IMR-90 (cell line): ENCODE measurements around the gene NEURL2. TPM values are rescaled to one million over a fixed set of nuclear protein-coding genes. Genes with fewer than 3 reads are reported as not detected.

Experiments used
- ATAC-seq: fragments of 200-7000 bp; cut with Tn5 transposase; 2 replicates; pipeline ENCODE4 v1.9.1; 2020; ENCODE audit warnings: low read depth, mild to moderate bottlenecking, moderate library complexity
- BruUV-seq: library from RNA; stranded (reverse); fragments of 400-500 nt; replicated peaks from 2 replicates; lab custom pipeline; 2021; lab: Mats Ljungman, UMichigan
- CTCF ChIA-PET: fragments of 300-600 bp; formaldehyde crosslinking; extraction: SDS; loops from one replicate; lab custom pipeline; 2021; ENCODE audit warnings: antibody characterized with exemption; lab: Yijun Ruan, JAX
- POLR2A ChIA-PET: fragments of 300-600 bp; sonication (Branson Sonifier 250); formaldehyde crosslinking; loops from one replicate; lab custom pipeline; 2022; ENCODE audit warnings: antibody characterized with exemption; ENCODE audit not compliant: unreplicated experiment; lab: Charles Lee
- DNase-seq: peaks from one replicate; pipeline ENCODE4 v3.0.0; 2013
- H2AFZ ChIP-seq: replicated peaks from 2 replicates; pipeline ENCODE3; 2013; ENCODE audit warnings: low read length, mild to moderate bottlenecking; ENCODE audit not compliant: poor library complexity
- H2AK5ac ChIP-seq: 2 replicates; pipeline ENCODE4 v1.6.1; 2013; ENCODE audit warnings: low read depth, low read length, inconsistent platforms
- H2AK9ac ChIP-seq: replicated peaks from 2 replicates; pipeline ENCODE3; 2013; ENCODE audit warnings: mild to moderate bottlenecking, low read depth, low read length, moderate library complexity; ENCODE audit not compliant: poor library complexity
- H2BK120ac ChIP-seq: 2 replicates; pipeline ENCODE4 v1.6.1; 2013; ENCODE audit warnings: low read depth, low read length, inconsistent platforms
- H2BK15ac ChIP-seq: 3 replicates; pipeline ENCODE4 v1.6.1; 2013; ENCODE audit warnings: low read depth, low read length, inconsistent platforms
- H2BK20ac ChIP-seq: 2 replicates; pipeline ENCODE4 v1.6.1; 2013; ENCODE audit warnings: low read depth, mild to moderate bottlenecking, inconsistent platforms, low read length, moderate library complexity
- H2BK5ac ChIP-seq: 2 replicates; pipeline ENCODE4 v1.6.1; 2013; ENCODE audit warnings: mild to moderate bottlenecking, low read depth, low read length, inconsistent platforms; ENCODE audit not compliant: poor library complexity, severe bottlenecking
- H3K14ac ChIP-seq: replicated peaks from 2 replicates; pipeline ENCODE4 v1.6.1; 2013; ENCODE audit warnings: low read depth, low read length, inconsistent platforms
- H3K18ac ChIP-seq: 2 replicates; pipeline ENCODE4 v1.6.1; 2013; ENCODE audit warnings: low read depth, low read length, control low read depth
- H3K23ac ChIP-seq: 2 replicates; pipeline ENCODE4 v1.6.1; 2013; ENCODE audit warnings: low read depth, low read length, inconsistent platforms
- H3K27ac ChIP-seq: 2 replicates; pipeline ENCODE4 v1.5.1; 2013; ENCODE audit warnings: mild to moderate bottlenecking, control low read depth, low read length; ENCODE audit not compliant: insufficient read depth
- H3K27me3 ChIP-seq: 2 replicates; pipeline ENCODE4 v1.6.1; 2013; ENCODE audit warnings: low read length; ENCODE audit not compliant: control insufficient read depth, insufficient read depth
- H3K36me3 ChIP-seq: 2 replicates; pipeline ENCODE4 v1.6.1; 2013; ENCODE audit warnings: low read length, mixed read lengths; ENCODE audit not compliant: control insufficient read depth, insufficient read depth
- H3K4ac ChIP-seq: 2 replicates; pipeline ENCODE4 v1.6.1; 2013; ENCODE audit warnings: low read depth, low read length, inconsistent platforms
- H3K4me1 ChIP-seq: 2 replicates; pipeline ENCODE4 v1.6.1; 2013; ENCODE audit warnings: low read length, mixed read lengths; ENCODE audit not compliant: control insufficient read depth, insufficient read depth
- H3K4me2 ChIP-seq: 2 replicates; pipeline ENCODE4 v1.6.1; 2013; ENCODE audit warnings: low read depth, mild to moderate bottlenecking, control low read depth, low read length, moderate library complexity
- H3K4me3 ChIP-seq: 2 replicates; pipeline ENCODE4 v1.5.1; 2013; ENCODE audit warnings: low read depth, mild to moderate bottlenecking, control low read depth, low read length, moderate library complexity; ENCODE audit not compliant: insufficient read depth
- H3K56ac ChIP-seq: 2 replicates; pipeline ENCODE4 v1.6.1; 2013; ENCODE audit warnings: low read length, inconsistent platforms; ENCODE audit not compliant: insufficient read depth; ENCODE audit errors: extremely low read depth
- H3K79me1 ChIP-seq, 2 experiments: 2 replicates each; pipeline ENCODE4 v1.6.1; 2013; ENCODE audit warnings: low read length in 2 of 2, inconsistent platforms in 1 of 2, low read depth in 1 of 2
- H3K9ac ChIP-seq: 2 replicates; pipeline ENCODE4 v1.6.1; 2013; ENCODE audit warnings: low read depth, low read length, control low read depth
- H3K9me1 ChIP-seq: 2 replicates; pipeline ENCODE4 v1.6.1; 2013; ENCODE audit warnings: low read length, inconsistent platforms; ENCODE audit not compliant: insufficient read depth
- H3K9me3 ChIP-seq: 2 replicates; pipeline ENCODE4 v1.6.1; 2013; ENCODE audit warnings: low read length; ENCODE audit not compliant: control insufficient read depth, insufficient read depth
- H4K20me1 ChIP-seq: 2 replicates; pipeline ENCODE4 v1.6.1; 2013; ENCODE audit warnings: low read length, inconsistent platforms; ENCODE audit not compliant: insufficient read depth
- H4K5ac ChIP-seq: 2 replicates; pipeline ENCODE4 v1.6.1; 2013; ENCODE audit warnings: mild to moderate bottlenecking, low read depth, low read length, control low read depth
- H4K8ac ChIP-seq, 2 experiments: 2 replicates each; pipeline ENCODE4 v1.6.1; 2013; ENCODE audit warnings: low read depth in 2 of 2, low read length in 2 of 2, control low read depth in 1 of 2, inconsistent platforms in 1 of 2
- H4K91ac ChIP-seq: 2 replicates; pipeline ENCODE4 v1.6.1; 2013; ENCODE audit warnings: low read depth, low read length, inconsistent platforms; ENCODE audit not compliant: insufficient read depth
- BHLHE40 ChIP-seq: fragments of 150-350 bp; IDR thresholded peaks from 2 replicates; pipeline ENCODE4 v1.6.1; 2016; ENCODE audit warnings: mild to moderate bottlenecking, low read depth, low read length
- NFE2L2 ChIP-seq: fragments of 150-350 bp; IDR thresholded peaks from 2 replicates; pipeline ENCODE4 v1.6.1; 2016; ENCODE audit warnings: low read depth, mild to moderate bottlenecking, low read length
- POLR2A ChIP-seq: IDR thresholded peaks from 2 replicates; pipeline ENCODE4 v1.6.1; 2012; ENCODE audit warnings: mild to moderate bottlenecking, low read depth, low read length
- RFX5 ChIP-seq: IDR thresholded peaks from 2 replicates; pipeline ENCODE4 v1.8.0; 2012; ENCODE audit warnings: low read depth, mild to moderate bottlenecking, low read length, moderate library complexity
- SMC3 ChIP-seq: fragments of 150-350 bp; IDR thresholded peaks from 2 replicates; pipeline ENCODE4 v1.6.1; 2016; ENCODE audit warnings: low read depth, mild to moderate bottlenecking, antibody characterized with exemption, low read length, moderate library complexity
- WGBS, 2 experiments: methylation state at CpG; one replicate each; pipeline versions ENCODE4 v1.1.5 to v1.1.7; 2013; ENCODE audit warnings: missing lambda C conversion rate in 2 of 2; ENCODE audit not compliant: insufficient read length in 1 of 2; ENCODE audit errors: extremely low coverage in 2 of 2; 5-methylcytosine and 5-hydroxymethylcytosine counted together
- dilution Hi-C: fragments of 300-500 bp; cut with HindIII; formaldehyde crosslinking; loops from one replicate; pipeline ENCODE4 v1.14.3; 2018; ENCODE audit warnings: low sequenced_read_pairs; ENCODE audit not compliant: unreplicated experiment
- in situ Hi-C: fragments of 300-500 bp; cut with MboI; formaldehyde crosslinking; loops from 3 replicates; pipeline ENCODE4 v1.14.3; 2019; ENCODE audit warnings: low sequenced_read_pairs, inconsistent platforms, mixed read lengths
- intact Hi-C: fragments of 100-400 bp; cut with micrococcal nuclease; formaldehyde crosslinking; loops from 2 replicates; pipeline ENCODE4 v1.10.0; 2022
- polyA plus RNA-seq, 3 experiments: library from polyadenylated mRNA; depleted of rRNA; stranded (reverse); fragments of >200 nt; gene quantifications; 2 replicates each; pipeline ENCODE4 v1.2.3, GENCODE V29; 2012; ENCODE audit warnings: low replicate concordance in 1 of 3
- total RNA-seq: library from RNA; depleted of rRNA; stranded (reverse); fragments of >200 nt; gene quantifications from 2 replicates; pipeline ENCODE4 v1.2.3, GENCODE V29; 2012
- TF ChIP-seq, protein P1 (sequence below): fragments of 150-350 bp; IDR thresholded peaks from 2 replicates; pipeline ENCODE4 v1.6.1; 2016; ENCODE audit warnings: low read depth, mild to moderate bottlenecking, low read length, moderate library complexity, borderline replicate concordance

NEURL2 gene
- total and polyA plus RNA-seq, 2 of the 4 experiments (the other 2 are of a cell fraction) = 1.1 to 2.5 TPM

DNA sequence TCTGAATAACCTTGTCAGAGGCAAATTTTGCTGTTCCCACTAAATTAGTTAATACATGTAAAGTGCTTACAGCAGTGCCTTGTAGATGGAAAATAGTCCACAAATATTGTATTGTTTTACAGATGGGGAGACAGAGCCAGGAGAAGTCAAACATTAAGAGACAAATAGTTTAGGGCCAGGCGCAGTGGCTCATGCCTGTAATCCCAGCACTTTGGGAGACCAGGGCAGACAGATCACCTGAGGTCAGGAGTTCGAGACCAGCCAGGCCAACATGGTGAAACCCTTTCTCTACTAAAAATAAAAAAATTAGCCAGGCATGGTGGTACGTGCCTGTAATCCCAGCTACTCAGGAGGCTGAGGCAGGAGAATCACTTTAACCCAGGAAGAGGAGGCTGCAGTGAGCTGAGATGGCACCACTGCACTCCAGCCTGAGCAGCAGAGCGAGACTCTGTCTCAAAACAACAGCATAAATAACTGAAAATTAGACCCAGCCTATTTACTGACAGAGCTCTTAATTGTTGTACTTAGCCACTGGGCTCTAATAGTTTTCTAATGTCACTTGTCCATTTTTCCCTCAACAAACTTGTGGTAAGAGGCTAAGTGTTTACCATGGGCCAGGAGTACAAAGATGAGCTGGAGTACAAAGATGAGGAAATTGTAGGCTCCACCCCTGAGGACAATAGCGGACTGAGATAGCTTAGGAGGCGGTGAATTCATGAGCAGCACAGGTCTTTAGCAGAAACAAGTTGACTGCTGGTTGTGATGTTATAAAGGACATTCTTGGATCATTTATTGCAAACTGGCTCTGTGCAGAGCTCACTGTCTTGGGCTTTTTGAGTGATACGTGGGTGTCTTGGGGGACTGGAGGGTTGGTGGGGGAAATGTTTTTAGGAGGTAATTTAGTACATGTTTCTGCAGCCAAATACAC, 27.2 kb downstream of the NEURL2 start:
- no peak overlapping the region for H3K23ac ChIP-seq
- H2BK15ac ChIP-seq = no peak overlapping the region
- no peak overlapping the region for H3K27ac ChIP-seq
- peaks cover 4% of the 10 kb centered on the region; the same call in 1 of the 2 replicates for H3K4me1 ChIP-seq
- TF ChIP-seq RFX5 (no peak), BHLHE40 (no peak), NFE2L2 (no peak), POLR2A (no peak), SMC3 (no peak)
- TF ChIP-seq, protein P1, sequence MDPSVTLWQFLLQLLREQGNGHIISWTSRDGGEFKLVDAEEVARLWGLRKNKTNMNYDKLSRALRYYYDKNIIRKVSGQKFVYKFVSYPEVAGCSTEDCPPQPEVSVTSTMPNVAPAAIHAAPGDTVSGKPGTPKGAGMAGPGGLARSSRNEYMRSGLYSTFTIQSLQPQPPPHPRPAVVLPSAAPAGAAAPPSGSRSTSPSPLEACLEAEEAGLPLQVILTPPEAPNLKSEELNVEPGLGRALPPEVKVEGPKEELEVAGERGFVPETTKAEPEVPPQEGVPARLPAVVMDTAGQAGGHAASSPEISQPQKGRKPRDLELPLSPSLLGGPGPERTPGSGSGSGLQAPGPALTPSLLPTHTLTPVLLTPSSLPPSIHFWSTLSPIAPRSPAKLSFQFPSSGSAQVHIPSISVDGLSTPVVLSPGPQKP = no peak
- no peak overlapping the region for H2AFZ ChIP-seq
- intact Hi-C loops = no loop called here
- H3K56ac ChIP-seq = no peak overlapping the region
- H4K5ac ChIP-seq = no peak overlapping the region
- POLR2A ChIA-PET = no interaction called here
- H3K9ac ChIP-seq = no peak overlapping the region
- no peaks in the 10 kb centered on the region; the same call in 1 of the 2 replicates for H4K20me1 ChIP-seq
- H3K14ac ChIP-seq = no peak overlapping the region
- no peak overlapping the region for H3K4me3 ChIP-seq
- H3K18ac ChIP-seq = no peak overlapping the region
- no peak overlapping the region; the same call in 1 of the 2 replicates for H4K91ac ChIP-seq
- 80% methylated on average over 1 of the region's 7 CpGs; no CpG with 5 or more reads in 1 of the 2 experiments for WGBS, 2 experiments
- CTCF ChIA-PET = no interaction called here
- no peak overlapping the region for H2AK5ac ChIP-seq
- no peak overlapping the region for H2BK120ac ChIP-seq
- H3K4ac ChIP-seq = no peak overlapping the region
- no peaks in the 10 kb centered on the region; the same call in 1 of the 2 replicates for H3K9me1 ChIP-seq
- H3K27me3 ChIP-seq = no peaks in the 10 kb centered on the region
- no peak overlapping the region for H2AK9ac ChIP-seq
- H3K79me1 ChIP-seq = peaks cover 16 to 24% of the 10 kb centered on the region in 2 experiments
- in situ Hi-C loops = no loop called here
- H4K8ac ChIP-seq = no peak overlapping the region
- H2BK20ac ChIP-seq = no peak overlapping the region
- no peak for ATAC-seq
- H2BK5ac ChIP-seq = no peak overlapping the region
- dilution Hi-C loops = no loop called here
- BruUV-seq = no TSS peak
- no peaks in the 10 kb centered on the region for H3K9me3 ChIP-seq
- H3K36me3 ChIP-seq = no peaks in the 10 kb centered on the region
- no peak overlapping the region for H3K4me2 ChIP-seq
- no peak for DNase-seq
